GM21529 (cell line): ENCODE measurements around the gene MEI4.
"Not testable (repeated sequence)": the region's sequence is repeated elsewhere in the genome, so short reads cannot be mapped to it uniquely, and the experiment has no call there.

ENCODE experiments used
- ATAC-seq: cut with Tn5 transposase; IDR thresholded peaks from one replicate; pipeline ENCODE4 v1.9.1; 2021; ENCODE audit not compliant: unreplicated experiment

The MEI4 gene

DNA sequence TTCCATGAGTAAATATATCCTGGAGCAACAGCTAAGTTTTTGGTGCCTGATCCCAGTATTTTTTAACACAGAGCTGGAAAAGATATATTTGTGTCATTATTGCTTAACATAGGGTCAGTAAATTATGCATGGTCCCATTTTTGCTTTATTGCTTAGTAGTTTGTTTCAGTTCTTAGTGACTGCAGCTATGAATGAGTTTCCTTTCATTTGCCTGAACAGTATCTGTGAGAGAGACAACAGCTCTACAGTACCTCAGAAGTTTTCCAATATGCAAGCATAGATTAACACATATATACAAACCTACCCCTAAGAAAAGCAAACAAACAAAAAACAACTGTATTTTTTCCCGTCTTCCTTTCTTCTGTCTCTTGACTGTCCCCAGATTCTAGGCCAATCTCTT, 160.3 kb downstream of the MEI4 start:
- no peak for ATAC-seq

DNA sequence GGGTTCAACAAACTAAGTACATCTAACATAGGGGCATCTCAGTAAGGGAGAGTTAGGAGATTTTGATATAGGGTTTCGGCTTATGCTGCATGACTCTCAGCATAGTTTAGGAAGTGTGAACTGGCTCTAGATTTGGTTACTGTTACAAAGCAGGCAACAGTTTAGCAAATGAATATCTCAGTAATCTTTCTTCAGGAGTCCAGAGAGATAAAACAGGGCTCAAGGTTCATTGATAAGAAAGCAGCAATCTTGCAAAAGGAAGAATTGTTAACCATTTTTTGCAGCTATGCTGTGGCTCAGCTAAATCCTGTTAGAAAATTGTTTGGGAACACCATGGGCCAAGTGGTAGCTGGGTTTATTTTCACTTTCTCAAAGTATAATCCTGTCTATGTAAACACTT, 161.3 kb downstream of the MEI4 start:
- no peak for ATAC-seq

DNA sequence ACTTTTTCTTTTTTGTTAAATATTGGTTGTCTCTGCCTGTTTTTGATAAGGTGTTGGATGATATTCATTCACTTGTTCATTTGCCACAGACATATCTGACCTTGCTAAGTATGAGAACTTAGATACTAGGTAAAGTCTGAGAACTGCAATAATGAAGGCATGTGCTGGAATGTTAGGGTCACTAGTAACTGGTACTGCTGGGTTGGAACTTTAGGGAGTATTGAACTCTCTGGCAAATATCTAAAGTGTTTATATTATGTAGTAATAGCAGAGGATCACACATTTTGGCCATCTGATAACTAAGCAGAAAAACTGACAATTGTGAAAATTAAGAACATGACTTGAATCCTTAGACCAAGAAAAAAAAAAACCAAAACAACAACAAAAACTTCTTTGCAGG, 162.7 kb downstream of the MEI4 start:
- no peak for ATAC-seq

DNA sequence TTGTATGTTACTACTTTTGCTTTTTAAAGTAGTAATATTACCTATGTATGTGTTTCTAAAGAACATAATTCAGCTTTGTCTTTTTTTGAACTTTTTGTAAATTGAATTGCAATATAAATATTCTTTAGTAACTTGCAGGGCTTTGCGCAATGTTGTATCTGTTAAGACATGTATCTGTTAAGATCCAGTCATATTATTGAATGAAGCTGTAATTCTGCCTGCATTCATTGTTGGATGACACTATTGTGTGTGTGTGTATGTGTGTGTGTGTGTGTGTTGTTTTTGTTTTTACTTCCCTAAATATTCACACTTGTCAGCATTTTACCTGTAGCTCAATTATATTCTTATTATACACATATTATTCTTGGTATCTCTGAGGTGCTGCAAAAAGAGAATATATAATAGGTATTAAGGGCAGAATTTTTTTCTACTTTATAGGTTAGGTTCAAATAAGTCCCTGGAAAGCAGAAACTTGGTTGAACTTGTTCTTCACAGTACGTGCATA, 164.0 kb downstream of the MEI4 start:
- no peak for ATAC-seq

DNA sequence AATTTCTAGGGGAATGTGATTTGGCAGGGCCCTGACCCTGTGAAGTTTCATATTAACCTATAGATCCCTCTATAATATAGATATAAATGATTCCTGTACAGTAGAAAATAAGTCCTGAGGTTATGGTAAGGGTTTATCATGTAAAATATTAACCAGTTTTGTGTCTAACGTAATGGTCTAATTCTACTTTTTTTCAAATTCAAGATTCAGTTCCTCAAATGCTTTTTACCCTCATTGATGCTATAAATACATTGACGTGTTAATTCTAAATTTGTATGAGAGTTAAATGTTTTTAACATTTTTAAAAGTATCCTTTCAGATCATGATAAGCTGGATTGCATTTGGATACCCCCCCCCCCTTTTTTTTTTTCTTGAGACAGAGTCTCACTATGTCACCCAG, 169.4 kb downstream of the MEI4 start:
- no peak for ATAC-seq

DNA sequence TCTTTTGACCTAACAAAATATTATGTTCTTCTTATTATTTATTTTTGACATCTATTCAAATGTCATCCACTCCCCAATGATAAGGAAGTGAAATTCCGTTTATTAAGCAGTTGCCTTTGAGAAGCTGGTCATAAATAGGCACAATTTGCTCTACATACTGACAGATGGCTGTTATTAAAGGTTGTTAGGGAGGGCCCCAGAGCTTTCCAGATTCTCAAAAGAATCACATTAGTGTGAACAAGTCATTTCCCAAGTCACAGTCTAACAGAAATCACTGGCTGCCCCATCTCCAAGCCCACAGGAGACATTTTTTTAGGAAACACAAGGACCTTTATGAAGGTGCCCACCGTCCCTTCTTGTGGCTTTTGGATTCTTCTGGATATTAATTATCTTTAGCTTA, 172.4 kb downstream of the MEI4 start:
- no peak for ATAC-seq

DNA sequence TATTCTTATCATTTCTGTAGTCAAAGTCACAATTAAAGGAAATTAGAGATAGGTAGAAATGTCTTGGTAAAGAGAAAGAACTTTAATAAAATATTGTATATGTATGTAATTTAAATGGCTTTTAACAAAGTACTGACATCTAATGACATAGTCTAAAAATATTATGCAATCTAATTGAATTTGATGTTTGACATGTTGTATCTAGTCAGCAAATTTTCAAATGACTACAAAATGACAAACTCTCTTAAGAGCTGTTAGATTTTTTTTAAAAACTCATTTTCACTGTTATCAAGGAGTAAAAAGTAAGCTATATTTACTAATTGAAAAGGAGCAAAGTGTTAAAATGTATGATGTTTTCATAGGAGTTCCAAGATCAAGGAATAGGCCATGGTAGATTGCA, 176.9 kb downstream of the MEI4 start:
- no peak for ATAC-seq

DNA sequence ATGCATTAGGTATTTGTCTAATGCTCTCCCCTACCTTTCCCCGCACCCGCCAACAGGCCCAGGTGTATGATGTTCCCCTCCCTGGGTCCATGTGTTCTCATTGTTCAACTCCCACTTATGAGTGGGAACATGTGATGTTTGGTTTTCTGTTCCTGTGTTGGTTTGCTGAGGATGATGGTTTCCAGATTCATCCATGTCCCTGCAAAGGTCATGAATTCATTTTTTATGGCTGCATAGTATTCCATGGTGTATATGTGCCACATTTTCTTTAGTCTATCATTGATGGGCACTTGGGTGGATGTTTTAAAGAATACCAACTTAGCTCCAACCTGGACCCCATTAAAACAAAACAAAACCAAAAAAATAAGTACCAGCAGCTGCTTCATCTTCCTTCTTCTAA, 180.9 kb downstream of the MEI4 start:
- ATAC-seq = not testable (repeated sequence)

DNA sequence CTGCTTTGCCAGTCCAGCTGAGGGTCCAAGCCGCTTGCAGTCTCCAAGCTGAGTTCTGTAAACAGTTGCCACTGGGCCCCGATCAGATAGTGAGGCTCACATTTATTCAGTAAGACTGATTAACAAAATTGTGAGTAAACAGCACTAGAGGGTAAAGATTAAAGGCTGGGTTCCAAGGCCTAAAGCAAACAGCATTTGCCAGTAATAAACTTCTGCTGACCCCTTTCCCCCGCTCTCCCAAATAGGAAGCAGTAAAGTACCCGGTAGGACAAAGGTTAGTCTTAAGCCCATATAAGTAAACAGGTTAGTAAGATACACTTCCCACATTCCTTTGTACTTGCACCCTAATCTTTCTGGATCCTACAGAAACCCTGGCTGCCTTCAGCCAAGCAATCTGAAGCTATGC, 181.8 kb downstream of the MEI4 start:
- ATAC-seq = no peak

DNA sequence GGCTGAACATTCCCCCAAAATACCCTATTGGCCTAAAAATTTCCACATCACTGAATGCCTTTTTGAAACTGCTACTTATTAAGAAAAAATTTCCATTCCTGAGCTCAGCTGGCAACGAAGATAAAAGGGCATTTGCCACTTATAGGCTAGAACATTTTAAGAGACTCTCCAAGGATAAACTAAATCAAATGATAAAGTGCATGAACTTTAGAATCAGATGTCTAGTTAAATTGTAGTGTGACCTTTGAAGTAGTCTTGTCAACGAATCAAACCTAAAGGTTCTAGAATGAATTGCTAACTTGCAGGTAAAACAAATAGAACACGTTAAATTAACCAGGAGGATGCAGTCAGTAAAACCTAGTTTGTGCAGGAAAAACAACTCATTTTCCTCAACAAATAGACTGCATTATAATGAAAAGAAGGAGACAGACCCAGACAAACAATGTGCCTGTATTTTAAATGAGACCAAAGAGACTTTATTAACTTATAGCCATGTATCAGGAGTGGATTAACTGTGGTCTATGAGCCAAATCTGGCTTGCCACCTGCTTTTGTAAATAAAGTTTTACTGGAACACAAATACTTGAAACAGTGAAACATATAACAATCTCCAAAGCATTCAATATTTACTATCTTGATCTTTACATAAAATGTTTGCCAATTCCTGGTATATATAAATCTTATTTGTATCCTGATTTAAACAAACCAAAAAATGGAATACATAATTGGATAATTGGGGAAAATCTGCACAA, 184.4 kb downstream of the MEI4 start:
- no peak for ATAC-seq

DNA sequence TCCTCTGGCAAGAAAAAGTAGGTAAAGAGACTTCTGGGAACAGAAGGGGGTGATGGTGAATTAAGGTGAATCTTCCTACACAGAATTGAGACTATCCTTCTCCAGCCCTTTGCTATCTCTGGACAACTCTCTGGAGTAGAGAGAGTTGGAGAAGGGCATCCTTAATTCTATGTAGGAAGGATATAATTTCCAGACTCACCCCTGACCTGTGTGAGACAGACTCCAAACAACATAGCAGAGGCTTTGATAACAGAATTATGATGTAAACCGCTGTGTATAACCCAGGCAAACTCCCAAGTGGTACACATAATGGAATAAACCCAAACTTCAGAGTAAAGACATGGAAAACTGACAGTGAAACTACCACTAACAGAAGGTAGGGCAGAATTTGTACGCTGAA, 186.5 kb downstream of the MEI4 start:
- no peak for ATAC-seq

DNA sequence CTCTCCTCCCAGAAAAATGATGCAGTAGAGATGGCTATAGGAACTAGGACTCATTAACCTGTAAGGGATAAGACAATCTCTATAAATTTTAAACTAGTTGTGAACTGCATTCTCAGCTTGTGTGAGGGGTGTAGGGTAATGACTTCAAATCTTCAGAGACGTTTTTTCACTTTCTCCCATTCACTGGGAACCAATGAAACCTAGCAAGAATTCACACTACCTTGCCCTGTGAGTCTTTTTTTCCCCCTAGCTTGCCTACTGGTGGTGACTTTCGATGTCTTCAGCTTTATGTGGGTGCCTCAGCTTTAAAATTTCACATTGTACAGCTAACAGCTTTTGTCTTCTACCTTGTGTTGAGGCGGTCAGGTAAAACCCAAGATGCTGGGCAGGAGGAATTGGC, 192.0 kb downstream of the MEI4 start:
- ATAC-seq = no peak

DNA sequence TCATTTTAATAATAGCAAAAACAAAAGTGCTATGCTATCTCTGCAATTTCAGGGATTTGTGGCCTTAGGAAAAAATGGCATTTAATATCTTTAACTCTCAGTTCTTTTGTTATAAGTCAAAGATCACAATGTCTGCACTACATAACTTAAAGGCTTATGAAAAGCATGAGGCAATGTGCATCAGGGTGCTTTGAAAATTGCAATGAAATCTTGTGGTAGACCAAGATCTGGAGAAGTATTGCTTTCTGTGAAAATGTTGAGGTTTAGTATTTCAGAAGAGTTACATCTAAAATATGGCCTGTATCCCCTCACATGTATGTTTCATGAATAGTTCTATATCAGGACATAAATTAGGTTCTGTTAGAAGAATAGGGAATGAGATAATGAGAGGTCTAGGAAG, 200.6 kb downstream of the MEI4 start:
- ATAC-seq = no peak

DNA sequence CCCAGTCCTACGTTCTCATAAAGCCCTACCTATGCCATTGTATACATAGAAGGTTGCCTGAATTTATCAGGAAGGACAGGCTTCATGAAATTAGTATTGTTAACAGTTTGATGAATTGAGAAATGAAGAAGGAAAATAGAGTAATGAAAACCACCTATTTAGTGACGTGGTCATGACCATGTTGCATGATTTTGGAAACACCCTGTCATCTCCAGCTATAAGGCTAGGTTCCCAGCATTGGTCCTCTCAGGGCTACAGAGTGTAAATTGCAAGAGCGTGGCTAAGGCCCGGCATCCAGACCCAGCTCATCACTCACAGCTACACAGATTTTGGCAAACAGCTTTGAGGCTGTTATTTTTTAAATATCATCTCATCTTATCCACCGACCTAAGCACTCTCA, 203.6 kb downstream of the MEI4 start:
- ATAC-seq = no peak

DNA sequence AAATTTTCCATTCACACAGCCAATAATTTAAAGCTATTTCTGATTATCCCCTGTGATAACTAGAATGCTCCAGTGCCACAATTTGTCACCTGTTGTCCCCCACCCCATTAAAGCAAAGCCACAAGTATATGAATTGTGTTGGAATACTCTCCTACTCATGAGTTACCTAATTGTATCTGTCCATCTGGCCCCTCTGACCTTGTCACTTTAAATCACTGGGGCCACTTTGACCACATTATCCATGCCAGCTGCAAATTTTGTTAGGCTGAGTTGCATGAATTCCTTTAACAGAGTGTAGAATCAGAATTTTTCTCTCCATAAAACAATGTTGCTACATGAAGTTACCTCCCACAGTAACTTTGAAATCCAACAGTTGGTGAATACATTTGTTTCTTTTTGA, 204.6 kb downstream of the MEI4 start:
- ATAC-seq = no peak

DNA sequence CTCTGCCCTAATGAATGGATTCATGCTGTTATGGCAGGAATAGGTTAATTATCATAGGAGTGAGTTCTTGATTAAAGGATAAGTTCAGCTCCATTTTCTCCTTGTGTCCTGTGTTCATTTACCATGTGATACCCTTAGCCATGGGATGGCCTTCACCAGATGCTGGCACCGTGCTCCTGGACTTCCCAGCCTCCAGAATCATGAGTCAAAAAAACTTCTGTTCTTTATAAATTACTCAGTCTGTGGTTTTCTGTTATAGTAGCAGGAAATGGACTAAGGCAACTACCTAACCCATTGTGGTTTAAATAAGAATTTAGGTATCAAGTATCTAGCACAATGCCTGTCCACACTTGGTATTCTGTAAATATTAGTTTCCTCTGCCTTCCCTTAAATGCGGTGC, 223.5 kb downstream of the MEI4 start:
- ATAC-seq = no peak

DNA sequence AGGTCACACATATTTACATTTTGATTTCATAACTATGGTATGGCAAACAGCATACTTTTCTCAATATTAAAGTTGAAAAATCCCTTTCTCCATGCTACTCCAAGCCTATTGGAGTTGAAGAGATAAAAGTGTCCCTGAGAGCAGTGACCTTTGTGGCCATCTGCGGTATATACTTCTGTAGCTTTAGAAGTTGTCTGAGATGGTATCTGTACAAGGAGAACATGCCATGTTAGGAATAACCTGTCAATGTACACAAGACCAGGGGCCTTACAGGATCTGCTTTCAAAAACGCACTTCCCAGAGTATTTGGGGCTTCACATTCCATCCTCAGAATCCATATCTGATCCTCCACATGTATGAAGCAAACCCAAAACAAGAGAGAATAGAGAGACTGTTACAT, 226.7 kb downstream of the MEI4 start:
- no peak for ATAC-seq

DNA sequence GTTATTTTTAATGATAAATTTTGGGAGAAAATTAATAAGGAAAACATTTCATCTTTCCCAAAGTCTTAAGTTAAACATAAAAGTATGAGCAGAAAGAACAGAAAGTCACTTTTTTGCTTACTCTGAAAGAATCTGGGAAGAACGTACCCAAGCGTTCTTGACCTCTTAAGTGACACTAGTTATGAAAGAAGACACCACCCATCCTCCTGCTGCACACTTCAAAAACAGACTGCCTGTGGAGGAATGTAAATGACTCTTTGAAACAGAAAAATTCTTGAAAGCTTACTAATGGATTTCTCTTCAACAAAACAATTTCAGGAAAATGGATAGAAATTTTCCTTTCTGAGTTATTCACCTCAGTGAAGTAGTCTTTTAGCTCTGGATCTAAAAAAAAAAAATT, 227.7 kb downstream of the MEI4 start:
- ATAC-seq = no peak

DNA sequence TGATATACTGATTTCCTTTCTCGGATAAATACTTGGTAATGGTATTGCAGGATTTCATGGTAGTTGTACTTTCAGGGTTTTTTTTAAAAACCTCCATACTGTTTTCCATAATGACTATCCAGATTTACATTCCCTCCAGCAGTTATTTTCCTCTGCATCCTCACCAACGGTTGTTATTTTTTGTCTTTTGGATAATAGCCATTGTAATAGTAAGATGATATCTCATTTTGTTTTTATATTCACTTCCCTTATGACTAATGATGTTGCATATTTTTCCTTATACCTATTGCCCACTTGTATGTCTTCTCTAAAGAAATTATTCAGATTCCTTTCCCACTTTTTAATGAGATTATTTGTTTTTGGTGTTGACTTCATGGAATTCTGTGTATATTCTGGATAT, 231.0 kb downstream of the MEI4 start:
- no peak for ATAC-seq

DNA sequence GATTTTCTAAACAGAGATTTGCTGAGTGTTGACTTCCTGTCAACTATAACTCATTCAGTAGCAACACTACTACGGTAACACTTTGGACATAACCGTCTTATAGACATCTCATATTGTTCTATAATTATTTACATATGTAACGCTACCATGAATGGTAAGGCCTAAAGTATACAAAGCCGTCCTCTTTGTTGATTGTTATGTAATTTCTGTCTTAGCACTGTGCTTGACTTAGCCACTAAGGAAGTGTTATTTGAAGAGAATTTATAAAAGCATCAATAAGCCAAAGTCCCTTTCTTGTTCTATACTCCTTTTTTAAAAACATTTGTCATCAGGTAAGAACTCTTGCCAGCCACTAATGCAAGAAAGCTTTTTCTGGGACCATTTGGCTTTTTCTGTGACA, 240.6 kb downstream of the MEI4 start:
- no peak for ATAC-seq

DNA sequence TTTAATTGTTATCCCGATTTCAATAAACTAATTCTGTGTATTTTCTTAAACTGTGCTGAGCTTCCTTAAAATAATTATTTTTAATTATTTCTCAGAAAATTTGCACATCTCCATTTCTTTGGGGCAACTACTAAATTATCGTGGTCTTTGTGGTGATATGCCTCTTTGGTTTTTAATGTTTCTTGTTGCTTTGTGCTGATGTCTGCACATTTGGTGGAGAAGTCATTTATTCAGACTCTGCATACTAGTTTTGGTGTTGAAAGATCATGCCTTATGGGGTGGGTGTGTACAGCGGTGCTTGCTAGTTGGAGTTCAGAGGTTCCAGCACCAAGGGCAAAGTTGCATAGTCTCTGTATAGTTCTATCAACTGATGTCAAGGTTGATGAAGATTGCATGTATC, 253.2 kb downstream of the MEI4 start:
- ATAC-seq = no peak

DNA sequence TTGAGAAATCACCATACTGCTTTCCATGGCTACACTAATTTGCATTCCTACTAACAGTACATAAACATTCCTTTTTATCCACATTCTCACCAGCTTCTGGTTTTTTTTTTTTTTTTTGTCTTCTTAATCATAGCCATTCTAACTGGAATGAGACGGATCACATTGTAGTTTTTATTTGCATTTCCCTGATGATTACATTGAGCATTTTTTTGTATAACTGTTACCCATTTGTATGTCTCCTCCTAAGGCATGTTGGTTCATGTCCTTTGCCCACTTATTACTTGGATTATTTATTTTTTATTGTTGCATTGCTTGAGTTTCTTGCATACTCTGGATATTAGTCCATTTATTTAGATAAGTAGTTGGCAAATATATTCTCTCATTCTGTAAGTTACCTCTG, 258.0 kb downstream of the MEI4 start:
- ATAC-seq = no peak

DNA sequence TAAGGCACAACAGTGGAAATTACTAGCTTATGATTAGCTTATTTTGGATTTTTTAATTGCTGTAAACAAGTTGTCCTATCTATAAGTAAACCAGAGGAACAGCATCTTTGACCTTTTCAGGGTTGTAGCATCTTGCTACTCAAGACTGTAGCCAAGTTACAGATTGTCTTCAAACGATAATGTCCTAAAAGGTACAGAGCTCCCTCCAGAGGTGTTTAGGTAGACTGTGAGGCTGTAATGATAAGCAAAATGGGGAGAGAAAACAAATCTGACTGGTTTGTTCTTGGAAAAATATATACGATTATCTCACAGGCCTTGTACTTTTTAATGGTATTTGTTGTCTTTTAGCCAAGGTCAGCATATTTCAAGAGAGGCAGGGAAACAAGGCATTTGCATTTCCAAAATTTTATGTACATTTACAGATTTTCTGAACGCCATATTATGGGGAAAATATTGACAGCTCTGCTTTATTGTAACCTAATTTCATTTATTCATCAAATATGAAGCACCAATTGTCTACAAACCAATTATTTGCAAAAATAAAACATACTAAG, 273.4 kb downstream of the MEI4 start:
- ATAC-seq = no peak
